IMR-90 (cell line): Measurements from ENCODE around the gene LEF1. TPM values are rescaled to one million over a fixed set of nuclear protein-coding genes. Genes with fewer than 3 reads are reported as not detected.

Experiments used
- ATAC-seq: fragments of 200-7000 bp; cut with Tn5 transposase; 2 replicates; pipeline ENCODE4 v1.9.1; 2020; ENCODE audit warnings: low read depth, mild to moderate bottlenecking, moderate library complexity
- BruUV-seq: library from RNA; stranded (reverse); fragments of 400-500 nt; replicated peaks from 2 replicates; lab custom pipeline; 2021; lab: Mats Ljungman, UMichigan
- CTCF ChIA-PET: fragments of 300-600 bp; formaldehyde crosslinking; extraction: SDS; loops from one replicate; lab custom pipeline; 2021; ENCODE audit warnings: antibody characterized with exemption; lab: Yijun Ruan, JAX
- POLR2A ChIA-PET: fragments of 300-600 bp; sonication (Branson Sonifier 250); formaldehyde crosslinking; loops from one replicate; lab custom pipeline; 2022; ENCODE audit warnings: antibody characterized with exemption; ENCODE audit not compliant: unreplicated experiment; lab: Charles Lee
- DNase-seq: peaks from one replicate; pipeline ENCODE4 v3.0.0; 2013
- H2AFZ ChIP-seq: replicated peaks from 2 replicates; pipeline ENCODE3; 2013; ENCODE audit warnings: low read length, mild to moderate bottlenecking; ENCODE audit not compliant: poor library complexity
- H2AK5ac ChIP-seq: 2 replicates; pipeline ENCODE4 v1.6.1; 2013; ENCODE audit warnings: low read depth, low read length, inconsistent platforms
- H2AK9ac ChIP-seq: replicated peaks from 2 replicates; pipeline ENCODE3; 2013; ENCODE audit warnings: mild to moderate bottlenecking, low read depth, low read length, moderate library complexity; ENCODE audit not compliant: poor library complexity
- H2BK120ac ChIP-seq: 2 replicates; pipeline ENCODE4 v1.6.1; 2013; ENCODE audit warnings: low read depth, low read length, inconsistent platforms
- H2BK15ac ChIP-seq: 3 replicates; pipeline ENCODE4 v1.6.1; 2013; ENCODE audit warnings: low read depth, low read length, inconsistent platforms
- H2BK20ac ChIP-seq: 2 replicates; pipeline ENCODE4 v1.6.1; 2013; ENCODE audit warnings: low read depth, mild to moderate bottlenecking, inconsistent platforms, low read length, moderate library complexity
- H2BK5ac ChIP-seq: 2 replicates; pipeline ENCODE4 v1.6.1; 2013; ENCODE audit warnings: mild to moderate bottlenecking, low read depth, low read length, inconsistent platforms; ENCODE audit not compliant: poor library complexity, severe bottlenecking
- H3K14ac ChIP-seq: replicated peaks from 2 replicates; pipeline ENCODE4 v1.6.1; 2013; ENCODE audit warnings: low read depth, low read length, inconsistent platforms
- H3K18ac ChIP-seq: 2 replicates; pipeline ENCODE4 v1.6.1; 2013; ENCODE audit warnings: low read depth, low read length, control low read depth
- H3K23ac ChIP-seq: 2 replicates; pipeline ENCODE4 v1.6.1; 2013; ENCODE audit warnings: low read depth, low read length, inconsistent platforms
- H3K27ac ChIP-seq: 2 replicates; pipeline ENCODE4 v1.5.1; 2013; ENCODE audit warnings: mild to moderate bottlenecking, control low read depth, low read length; ENCODE audit not compliant: insufficient read depth
- H3K27me3 ChIP-seq: 2 replicates; pipeline ENCODE4 v1.6.1; 2013; ENCODE audit warnings: low read length; ENCODE audit not compliant: control insufficient read depth, insufficient read depth
- H3K36me3 ChIP-seq: 2 replicates; pipeline ENCODE4 v1.6.1; 2013; ENCODE audit warnings: low read length, mixed read lengths; ENCODE audit not compliant: control insufficient read depth, insufficient read depth
- H3K4ac ChIP-seq: 2 replicates; pipeline ENCODE4 v1.6.1; 2013; ENCODE audit warnings: low read depth, low read length, inconsistent platforms
- H3K4me1 ChIP-seq: 2 replicates; pipeline ENCODE4 v1.6.1; 2013; ENCODE audit warnings: low read length, mixed read lengths; ENCODE audit not compliant: control insufficient read depth, insufficient read depth
- H3K4me2 ChIP-seq: 2 replicates; pipeline ENCODE4 v1.6.1; 2013; ENCODE audit warnings: low read depth, mild to moderate bottlenecking, control low read depth, low read length, moderate library complexity
- H3K4me3 ChIP-seq: 2 replicates; pipeline ENCODE4 v1.5.1; 2013; ENCODE audit warnings: low read depth, mild to moderate bottlenecking, control low read depth, low read length, moderate library complexity; ENCODE audit not compliant: insufficient read depth
- H3K56ac ChIP-seq: 2 replicates; pipeline ENCODE4 v1.6.1; 2013; ENCODE audit warnings: low read length, inconsistent platforms; ENCODE audit not compliant: insufficient read depth; ENCODE audit errors: extremely low read depth
- H3K79me1 ChIP-seq, 2 experiments: 2 replicates each; pipeline ENCODE4 v1.6.1; 2013; ENCODE audit warnings: low read length in 2 of 2, inconsistent platforms in 1 of 2, low read depth in 1 of 2
- H3K9ac ChIP-seq: 2 replicates; pipeline ENCODE4 v1.6.1; 2013; ENCODE audit warnings: low read depth, low read length, control low read depth
- H3K9me1 ChIP-seq: 2 replicates; pipeline ENCODE4 v1.6.1; 2013; ENCODE audit warnings: low read length, inconsistent platforms; ENCODE audit not compliant: insufficient read depth
- H3K9me3 ChIP-seq: 2 replicates; pipeline ENCODE4 v1.6.1; 2013; ENCODE audit warnings: low read length; ENCODE audit not compliant: control insufficient read depth, insufficient read depth
- H4K20me1 ChIP-seq: 2 replicates; pipeline ENCODE4 v1.6.1; 2013; ENCODE audit warnings: low read length, inconsistent platforms; ENCODE audit not compliant: insufficient read depth
- H4K5ac ChIP-seq: 2 replicates; pipeline ENCODE4 v1.6.1; 2013; ENCODE audit warnings: mild to moderate bottlenecking, low read depth, low read length, control low read depth
- H4K8ac ChIP-seq, 2 experiments: 2 replicates each; pipeline ENCODE4 v1.6.1; 2013; ENCODE audit warnings: low read depth in 2 of 2, low read length in 2 of 2, control low read depth in 1 of 2, inconsistent platforms in 1 of 2
- H4K91ac ChIP-seq: 2 replicates; pipeline ENCODE4 v1.6.1; 2013; ENCODE audit warnings: low read depth, low read length, inconsistent platforms; ENCODE audit not compliant: insufficient read depth
- BHLHE40 ChIP-seq: fragments of 150-350 bp; IDR thresholded peaks from 2 replicates; pipeline ENCODE4 v1.6.1; 2016; ENCODE audit warnings: mild to moderate bottlenecking, low read depth, low read length
- CEBPB ChIP-seq: IDR thresholded peaks from 2 replicates; pipeline ENCODE4 v1.6.1; 2012; ENCODE audit warnings: low read depth, low read length, improper control_type of control experiment
- CHD1 ChIP-seq: IDR thresholded peaks from 2 replicates; pipeline ENCODE4 v1.6.1; 2012; ENCODE audit warnings: low read depth, low read length, improper control_type of control experiment
- CTCF ChIP-seq: conservative IDR thresholded peaks from 2 replicates; pipeline ENCODE4 v1.5.1; 2012; ENCODE audit warnings: mild to moderate bottlenecking, low read depth, low read length, improper control_type of control experiment
- ELK1 ChIP-seq: fragments of 150-350 bp; IDR thresholded peaks from 2 replicates; pipeline ENCODE4 v1.6.1; 2016; ENCODE audit warnings: low read depth, mild to moderate bottlenecking, low read length, moderate library complexity, borderline replicate concordance
- FOS ChIP-seq: fragments of 150-350 bp; IDR thresholded peaks from 2 replicates; pipeline ENCODE4 v1.6.1; 2016; ENCODE audit warnings: low read depth, low read length
- MAFK ChIP-seq: IDR thresholded peaks from 2 replicates; pipeline ENCODE4 v1.6.1; 2012; ENCODE audit warnings: low read depth, low read length, improper control_type of control experiment
- MAZ ChIP-seq: IDR thresholded peaks from 2 replicates; pipeline ENCODE4 v1.6.1; 2012; ENCODE audit warnings: low read depth, mild to moderate bottlenecking, low read length, improper control_type of control experiment, moderate library complexity, borderline replicate concordance
- MXI1 ChIP-seq: IDR thresholded peaks from 2 replicates; pipeline ENCODE4 v1.6.1; 2012; ENCODE audit warnings: low read depth, mild to moderate bottlenecking, low read length, moderate library complexity, borderline replicate concordance
- NFE2L2 ChIP-seq: fragments of 150-350 bp; IDR thresholded peaks from 2 replicates; pipeline ENCODE4 v1.6.1; 2016; ENCODE audit warnings: low read depth, mild to moderate bottlenecking, low read length
- POLR2A ChIP-seq: IDR thresholded peaks from 2 replicates; pipeline ENCODE4 v1.6.1; 2012; ENCODE audit warnings: mild to moderate bottlenecking, low read depth, low read length
- RAD21 ChIP-seq: IDR thresholded peaks from 2 replicates; pipeline ENCODE4 v1.6.1; 2012; ENCODE audit warnings: low read length, improper control_type of control experiment
- RCOR1 ChIP-seq: IDR thresholded peaks from 2 replicates; pipeline ENCODE4 v1.6.1; 2012; ENCODE audit warnings: mild to moderate bottlenecking, low read length, improper control_type of control experiment; ENCODE audit not compliant: insufficient replicate concordance
- RFX5 ChIP-seq: IDR thresholded peaks from 2 replicates; pipeline ENCODE4 v1.8.0; 2012; ENCODE audit warnings: low read depth, mild to moderate bottlenecking, low read length, moderate library complexity
- SMC3 ChIP-seq: fragments of 150-350 bp; IDR thresholded peaks from 2 replicates; pipeline ENCODE4 v1.6.1; 2016; ENCODE audit warnings: low read depth, mild to moderate bottlenecking, antibody characterized with exemption, low read length, moderate library complexity
- USF2 ChIP-seq: fragments of 150-350 bp; IDR thresholded peaks from 2 replicates; pipeline ENCODE4 v1.6.1; 2017; ENCODE audit warnings: mild to moderate bottlenecking, antibody characterized with exemption, low read length, low read depth
- WGBS, 2 experiments: methylation state at CpG; one replicate each; pipeline versions ENCODE4 v1.1.5 to v1.1.7; 2013; ENCODE audit warnings: missing lambda C conversion rate in 2 of 2; ENCODE audit not compliant: insufficient read length in 1 of 2; ENCODE audit errors: extremely low coverage in 2 of 2; 5-methylcytosine and 5-hydroxymethylcytosine counted together
- dilution Hi-C: fragments of 300-500 bp; cut with HindIII; formaldehyde crosslinking; loops from one replicate; pipeline ENCODE4 v1.14.3; 2018; ENCODE audit warnings: low sequenced_read_pairs; ENCODE audit not compliant: unreplicated experiment
- in situ Hi-C: fragments of 300-500 bp; cut with MboI; formaldehyde crosslinking; loops from 3 replicates; pipeline ENCODE4 v1.14.3; 2019; ENCODE audit warnings: low sequenced_read_pairs, inconsistent platforms, mixed read lengths
- intact Hi-C: fragments of 100-400 bp; cut with micrococcal nuclease; formaldehyde crosslinking; loops from 2 replicates; pipeline ENCODE4 v1.10.0; 2022
- polyA plus RNA-seq, 3 experiments: library from polyadenylated mRNA; depleted of rRNA; stranded (reverse); fragments of >200 nt; gene quantifications; 2 replicates each; pipeline ENCODE4 v1.2.3, GENCODE V29; 2012; ENCODE audit warnings: low replicate concordance in 1 of 3
- total RNA-seq: library from RNA; depleted of rRNA; stranded (reverse); fragments of >200 nt; gene quantifications from 2 replicates; pipeline ENCODE4 v1.2.3, GENCODE V29; 2012

Gene LEF1
- total and polyA plus RNA-seq, 2 of the 4 experiments (the other 2 are of a cell fraction), result 1.7 to 1.8 TPM

GRCh38 chr4:108114503-108114902 is 54.2 kb downstream of the LEF1 start:
- Histone ChIP-seq H4K5ac (no peak overlapping the region), H2BK15ac (no peak overlapping the region), H3K27ac (no peak overlapping the region), H3K4me2 (no peak overlapping the region), H3K36me3 (no peaks in the 10 kb centered on the region), H3K23ac (no peak overlapping the region), H3K9me3 (no peaks in the 10 kb centered on the region), H2AK5ac (no peak overlapping the region), H3K56ac (no peak overlapping the region), H2BK5ac (no peak overlapping the region), H3K14ac (no peak overlapping the region), H2AK9ac (no peak overlapping the region), H3K27me3 (no peaks in the 10 kb centered on the region), H3K4ac (no peak overlapping the region), H3K79me1 (no peaks in the 10 kb centered on the region), H4K91ac (no peak overlapping the region), H3K9me1 (no peaks in the 10 kb centered on the region), H3K4me1 (no peaks in the 10 kb centered on the region; the same call in 1 of the 2 replicates), H3K9ac (no peak overlapping the region), H3K18ac (no peak overlapping the region), H4K8ac (no peak overlapping the region), H4K20me1 (no peaks in the 10 kb centered on the region), H2AFZ (no peak overlapping the region), H2BK20ac (no peak overlapping the region), H2BK120ac (no peak overlapping the region), H3K4me3 (no peak overlapping the region)
- ATAC-seq (no peak), DNase-seq (no peak)
- dilution Hi-C loops (no loop called here), in situ Hi-C loops (no loop called here), intact Hi-C loops (no loop called here)
- POLR2A ChIA-PET, result no interaction called here
- WGBS, 2 experiments, result 56% methylated on average over 3 of the region's 6 CpGs; no CpG with 5 or more reads in 1 of the 2 experiments
- TF ChIP-seq CTCF (no peak), ELK1 (no peak), MAZ (no peak), NFE2L2 (no peak), MAFK (no peak), CEBPB (no peak), USF2 (no peak), POLR2A (no peak), RFX5 (no peak), CHD1 (no peak), MXI1 (no peak), SMC3 (no peak), BHLHE40 (no peak), RCOR1 (no peak), FOS (no peak), RAD21 (no peak)
- BruUV-seq, result no TSS peak
- CTCF ChIA-PET, result no interaction called here
